ENCODE results near the gene ADCY7.
"Not testable (repeated sequence)": the region's sequence is repeated elsewhere in the genome, so short reads cannot be mapped to it uniquely, and the experiment has no call there.

Gene ADCY7

GRCh38 chr16:50266337-50267091 is at the start of gene ADCY7:
Gene ADCY7, plus strand, starts transcription at chr16:50266551. Its CDS starts 21,629 bp downstream, at chr16:50288180.
- peak; percentile 54 to 80 (median 67) for DNase-seq (ENCODE audit: low read depth in 4 of 4, low spot score in 1 of 4)

DNA sequence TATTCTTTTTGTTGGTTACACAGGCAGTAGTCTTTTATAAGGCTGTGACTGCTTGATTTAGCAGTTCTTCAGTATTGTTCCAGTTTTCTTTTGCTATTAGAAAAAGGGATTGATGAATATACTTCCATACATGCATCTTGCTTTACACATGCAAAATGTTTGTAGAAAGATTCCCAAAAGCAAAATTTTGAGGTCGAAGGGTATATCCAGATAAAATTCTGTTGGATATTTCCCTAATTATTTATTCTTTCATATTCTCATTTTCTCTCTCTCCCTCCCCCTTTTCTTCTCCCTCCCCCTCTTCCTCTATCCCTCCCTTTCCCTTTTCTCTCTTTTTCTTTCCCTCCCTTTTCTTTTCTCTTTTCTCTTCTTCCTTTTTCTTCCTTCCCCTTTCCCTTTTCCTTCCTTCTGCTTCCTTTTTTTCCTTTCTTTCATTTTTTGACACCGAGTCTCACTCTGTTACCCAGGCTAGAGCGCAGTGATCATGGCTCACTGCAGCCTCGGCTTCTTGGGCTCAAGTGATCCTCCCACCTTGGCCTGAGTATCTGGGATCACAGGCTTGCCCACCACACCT is 46.9 kb upstream of the ADCY7 start:
- DNase-seq (ENCODE audit: low read depth in 4 of 4, low spot score in 1 of 4), result no peak

DNA sequence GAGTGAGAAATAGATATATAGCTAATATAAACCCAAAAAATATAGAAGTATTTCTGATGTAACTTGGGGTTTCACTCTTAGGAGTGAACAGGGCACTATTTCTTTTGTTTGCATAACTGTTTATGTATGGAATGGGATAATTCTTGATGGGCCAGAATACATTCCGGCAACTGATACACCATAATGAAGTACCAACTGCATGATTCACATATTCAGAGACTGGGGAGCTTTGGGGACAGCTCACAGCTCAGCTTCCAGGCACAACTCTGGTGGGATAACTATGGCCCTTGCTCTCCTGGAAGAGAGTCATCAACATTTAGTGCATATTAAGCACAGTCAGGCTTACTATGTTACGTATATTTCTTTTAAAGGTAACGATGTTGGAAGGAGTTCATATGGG is 42.1 kb upstream of the ADCY7 start:
- no peak for DNase-seq (ENCODE audit: low read depth in 4 of 4, low spot score in 1 of 4)

- DNase-seq (ENCODE audit: low read depth in 4 of 4, low spot score in 1 of 4), result no peak
These were observed 39.2 kb upstream of the ADCY7 start for GRCh38 chr16:50227120-50227519.

DNA sequence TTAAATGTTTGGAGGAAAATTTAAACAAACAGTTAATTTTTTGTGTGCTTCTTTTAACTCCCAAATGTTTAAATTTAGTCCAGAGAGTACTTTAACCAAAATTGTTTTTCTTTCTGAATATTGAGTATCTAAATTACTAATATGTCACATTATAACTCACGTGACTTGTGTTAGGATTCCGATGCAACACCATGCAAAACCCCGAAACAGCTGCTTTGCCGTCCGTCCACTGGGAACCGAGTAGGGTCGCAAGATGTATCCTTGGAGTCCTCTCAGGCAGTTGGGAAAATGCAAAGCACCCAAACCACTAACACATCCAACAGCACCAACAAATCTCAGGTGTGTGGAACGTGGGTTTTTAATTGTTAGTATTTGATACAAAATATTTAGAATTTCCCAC is 38.7 kb upstream of the ADCY7 start:
- DNase-seq (ENCODE audit: low read depth in 4 of 4, low spot score in 1 of 4), result no peak

DNA sequence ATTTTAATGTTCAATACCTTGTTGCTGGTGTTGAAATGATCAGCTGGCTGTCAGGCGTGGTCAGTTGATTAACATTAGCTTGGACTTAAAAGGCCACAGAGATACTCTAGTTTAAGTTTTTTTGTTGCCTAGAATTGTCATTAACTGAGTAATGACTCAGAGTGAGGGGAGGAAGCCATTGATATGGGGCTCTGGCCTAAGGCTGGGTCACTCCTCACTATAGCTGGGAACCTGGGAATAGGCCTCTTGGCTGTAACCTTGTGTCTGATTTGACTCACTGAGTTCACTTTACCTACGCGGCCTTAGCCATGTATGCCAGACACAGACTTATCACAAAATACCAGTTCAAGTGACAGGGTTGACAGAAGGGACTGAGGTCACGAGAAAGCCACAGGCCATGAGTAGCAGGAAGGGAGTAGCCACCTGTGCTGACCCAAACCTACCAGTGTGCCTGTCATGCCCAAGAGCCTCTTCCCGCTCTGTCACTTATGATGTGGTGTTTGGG is 37.9 kb upstream of the ADCY7 start:
- DNase-seq (ENCODE audit: low read depth in 4 of 4, low spot score in 1 of 4), result no peak

DNA sequence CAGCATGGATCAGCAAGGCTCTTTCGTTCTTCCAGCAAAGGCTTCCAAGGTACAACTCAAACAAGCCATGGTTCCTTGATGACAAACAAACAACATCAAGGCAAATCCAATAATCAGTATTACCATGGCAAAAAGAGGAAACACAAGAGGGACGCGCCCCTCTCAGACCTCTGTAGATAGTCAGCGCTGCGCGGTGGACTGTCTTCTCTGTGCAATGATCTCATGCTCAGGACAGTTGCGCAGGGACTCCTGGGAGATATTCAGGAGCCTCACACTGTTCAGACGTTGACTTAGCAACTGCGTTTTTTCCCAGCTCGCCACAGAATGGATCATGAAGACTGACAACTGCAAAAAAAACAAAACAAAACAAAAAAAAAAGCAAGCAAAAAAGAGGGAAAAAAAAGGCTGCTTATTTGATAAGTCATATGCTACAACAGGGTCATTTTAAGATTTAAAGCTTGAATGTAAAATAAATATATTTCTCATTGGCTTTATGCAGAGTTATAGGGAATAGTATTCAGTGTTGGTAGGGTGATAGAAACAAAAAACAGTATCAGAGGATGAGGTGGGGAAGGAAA is 37.1 kb upstream of the ADCY7 start:
- DNase-seq (ENCODE audit: low read depth in 4 of 4, low spot score in 1 of 4), result no peak

GRCh38 chr16:50234771-50235556 is 31.4 kb upstream of the ADCY7 start:
- no peak for DNase-seq (ENCODE audit: low read depth in 4 of 4, low spot score in 1 of 4)

- no peak for DNase-seq (ENCODE audit: low read depth in 4 of 4, low spot score in 1 of 4)
These were observed 30.8 kb upstream of the ADCY7 start for GRCh38 chr16:50235581-50235980.

GRCh38 chr16:50238314-50238713 is 28.0 kb upstream of the ADCY7 start:
- no peak for DNase-seq (ENCODE audit: low read depth in 4 of 4, low spot score in 1 of 4)

DNA sequence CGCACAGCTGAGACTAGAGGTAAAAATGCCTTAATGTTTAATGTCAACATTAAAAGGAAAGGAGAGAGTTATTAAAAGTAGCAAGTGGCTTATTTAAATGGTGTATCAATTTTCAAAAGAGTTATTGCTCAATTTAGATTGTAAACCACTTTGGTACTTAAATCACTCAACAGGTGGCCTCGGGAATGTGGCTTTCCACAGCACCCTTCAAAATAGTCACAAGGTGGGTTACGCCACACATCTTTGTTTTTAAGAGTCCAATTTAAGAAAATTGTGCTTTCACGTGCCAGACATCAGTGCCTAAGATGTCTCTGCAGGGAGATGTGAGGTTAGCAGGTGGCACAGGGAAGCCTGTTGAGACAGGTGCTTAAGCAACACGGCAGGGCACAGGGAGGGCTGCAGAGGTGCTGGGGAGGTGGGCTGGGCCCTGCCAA is 27.5 kb upstream of the ADCY7 start:
- no peak for DNase-seq (ENCODE audit: low read depth in 4 of 4, low spot score in 1 of 4)

DNA sequence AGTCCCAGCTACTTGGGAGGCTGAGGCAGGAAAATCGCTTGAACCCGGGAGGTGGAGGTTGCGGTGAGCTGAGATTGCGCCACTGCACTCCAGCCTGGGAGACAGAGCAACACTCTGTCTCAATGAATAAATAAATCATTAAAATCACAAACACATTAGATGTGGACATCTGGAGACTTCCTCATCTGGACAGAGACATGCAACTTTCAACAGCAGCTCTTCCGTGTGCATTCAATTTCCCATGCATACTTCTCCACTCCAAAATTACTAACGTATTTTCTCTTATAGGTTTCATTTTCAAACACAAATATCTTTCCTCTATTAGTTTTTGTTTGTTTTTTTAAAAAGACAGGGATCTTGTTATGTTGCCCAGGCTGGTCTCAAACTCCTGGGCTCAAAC is 23.3 kb upstream of the ADCY7 start:
- not testable (repeated sequence) for DNase-seq (ENCODE audit: low read depth in 4 of 4, low spot score in 1 of 4)

GRCh38 chr16:50244140-50244503 is 22.2 kb upstream of the ADCY7 start:
- no peak for DNase-seq (ENCODE audit: low read depth in 4 of 4, low spot score in 1 of 4)

DNA sequence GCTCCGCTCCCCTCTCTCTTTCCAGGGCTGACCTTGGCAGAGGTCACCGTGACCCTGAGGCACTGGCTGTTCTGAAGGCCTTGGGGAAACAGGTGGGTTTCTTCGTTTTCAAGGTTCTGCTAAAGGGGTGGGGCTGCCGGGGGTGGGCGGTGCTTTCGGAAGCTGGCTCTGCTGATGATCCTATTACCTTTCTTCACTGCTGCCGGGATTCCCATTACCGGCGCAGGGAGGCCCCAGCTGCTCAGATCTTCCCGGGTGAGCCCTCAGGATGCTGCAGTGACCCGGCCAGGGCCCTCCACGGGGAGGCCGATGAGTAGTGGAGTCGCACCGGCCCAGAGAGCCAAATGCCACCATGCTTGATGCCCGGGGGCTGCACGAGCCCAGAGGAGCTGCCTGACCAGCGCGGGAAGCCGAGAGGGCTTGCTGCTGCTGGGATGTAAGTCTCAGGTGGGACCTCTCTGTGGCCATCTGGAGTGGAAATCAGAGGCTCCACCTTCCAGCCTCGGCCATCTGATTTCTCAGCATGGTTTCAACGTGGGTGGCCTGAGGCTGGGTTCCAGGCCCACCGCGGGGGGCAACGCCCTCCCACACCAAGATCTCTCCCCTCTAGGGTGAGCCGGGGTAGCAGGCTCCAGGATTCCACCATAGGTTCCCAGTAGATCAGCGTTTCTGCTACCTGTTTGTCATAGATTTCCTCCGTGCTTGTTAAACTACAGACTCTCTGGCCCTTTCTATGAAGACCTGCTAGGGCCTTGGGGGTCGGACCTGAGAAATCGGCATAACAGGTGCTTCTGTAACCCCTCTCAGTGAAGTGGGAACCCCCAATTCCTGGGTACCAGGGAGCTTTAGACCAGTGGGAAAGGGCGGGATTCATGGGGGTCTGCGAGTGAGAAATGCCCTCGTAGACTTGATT is 21.6 kb upstream of the ADCY7 start:
- DNase-seq (ENCODE audit: low read depth in 4 of 4, low spot score in 1 of 4), result no peak

- DNase-seq (ENCODE audit: low read depth in 4 of 4, low spot score in 1 of 4), result peak in 1 of 4 experiments; percentile 64
These were observed 20.7 kb upstream of the ADCY7 start for GRCh38 chr16:50245417-50246298.

DNA sequence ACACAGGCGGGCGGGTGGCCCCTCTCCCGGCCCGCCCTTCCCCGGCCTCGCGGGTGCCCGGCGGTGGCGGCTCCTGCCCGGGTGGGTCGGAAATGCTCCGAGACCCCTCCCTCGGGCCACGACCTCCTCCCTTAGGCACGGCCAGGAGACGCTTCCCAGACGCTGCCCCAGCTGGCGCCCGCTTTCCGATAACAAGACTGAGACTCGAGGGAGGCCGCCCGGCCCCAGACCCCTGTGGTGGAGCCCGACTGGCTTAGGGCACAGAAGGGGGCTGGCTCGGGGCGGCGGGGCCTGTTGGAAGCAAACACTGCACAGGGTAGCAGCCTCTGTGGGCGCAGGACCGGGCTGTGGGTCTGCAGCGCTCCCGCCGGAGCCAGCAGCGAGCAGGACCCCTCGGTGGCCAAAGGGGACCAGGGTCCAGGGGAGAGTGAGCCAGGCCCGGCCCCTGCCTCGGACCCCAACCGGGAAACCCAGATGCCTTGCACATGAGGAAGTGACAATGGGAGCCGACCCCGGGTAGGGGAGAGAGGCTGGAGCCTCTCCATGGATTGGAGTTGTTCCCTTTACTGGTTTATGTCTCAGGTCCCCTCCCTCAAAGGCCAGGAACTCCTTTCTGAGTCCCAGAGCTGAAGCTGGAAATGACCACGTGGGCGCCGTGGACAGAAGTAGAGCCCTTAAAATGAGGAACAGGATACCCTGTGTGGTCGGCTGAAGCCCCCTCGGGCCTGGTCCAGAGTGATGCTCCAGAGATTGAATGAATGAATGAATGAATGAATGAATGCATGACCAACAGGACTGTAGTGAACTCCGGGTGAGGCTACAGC is 19.8 kb upstream of the ADCY7 start:
- DNase-seq (ENCODE audit: low read depth in 4 of 4, low spot score in 1 of 4), result no peak

DNA sequence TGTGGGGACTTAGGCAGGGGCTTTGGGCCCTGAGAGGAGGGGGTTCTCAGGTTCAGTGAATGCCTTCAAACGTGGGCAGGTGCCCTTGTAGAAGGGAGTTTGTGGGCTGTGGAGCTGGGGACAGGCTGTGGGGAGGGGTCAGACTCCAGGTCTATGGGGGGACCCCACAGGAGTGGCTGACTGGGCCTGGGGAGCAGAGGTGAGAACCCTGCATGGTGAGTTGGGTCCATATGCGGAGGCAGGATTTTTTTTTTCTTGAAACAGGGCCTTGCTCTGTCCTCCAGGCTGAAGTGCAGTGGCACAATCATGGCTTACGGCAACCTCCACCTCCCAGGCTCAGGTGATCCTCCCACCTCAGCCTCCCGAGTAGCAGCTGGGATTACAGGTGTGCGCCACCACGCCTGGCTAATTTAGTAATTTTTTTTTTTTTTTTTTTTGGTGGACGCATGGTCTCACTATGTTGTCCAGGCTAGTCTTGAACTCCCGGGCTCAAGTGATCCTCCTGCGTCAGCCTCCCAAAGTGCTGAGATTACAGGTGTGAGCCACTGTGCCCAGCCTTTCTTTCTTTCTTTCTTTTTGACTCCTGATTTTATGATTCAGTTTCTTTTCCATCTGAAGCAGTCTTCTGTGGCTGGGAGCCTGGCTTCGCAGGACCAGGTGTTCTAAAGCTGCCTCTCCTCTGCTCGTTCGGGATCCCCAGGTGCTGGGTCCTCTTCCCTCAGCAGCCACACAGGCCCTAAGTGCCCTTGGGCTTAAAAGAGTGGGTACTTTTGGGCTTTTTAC is 19.0 kb upstream of the ADCY7 start:
- DNase-seq (ENCODE audit: low read depth in 4 of 4, low spot score in 1 of 4), result no peak

All from stimulated activated CD4-positive, alpha-beta T cell treated with anti-CD3 and anti-CD28 coated beads, Interleukin-1b, Interleukin-23, amount 100 ng/mL, for 24 hours (primary cell).